GM19455 (cell line): ENCODE data around the gene TAS2R9.
"Not testable (repeated sequence)": the region's sequence is repeated elsewhere in the genome, so short reads cannot be mapped to it uniquely, and the experiment has no call there.

Experiments used
- ATAC-seq: cut with Tn5 transposase; IDR thresholded peaks from one replicate; pipeline ENCODE4 v1.9.1; 2021; ENCODE audit not compliant: unreplicated experiment

The TAS2R9 gene, protein sequence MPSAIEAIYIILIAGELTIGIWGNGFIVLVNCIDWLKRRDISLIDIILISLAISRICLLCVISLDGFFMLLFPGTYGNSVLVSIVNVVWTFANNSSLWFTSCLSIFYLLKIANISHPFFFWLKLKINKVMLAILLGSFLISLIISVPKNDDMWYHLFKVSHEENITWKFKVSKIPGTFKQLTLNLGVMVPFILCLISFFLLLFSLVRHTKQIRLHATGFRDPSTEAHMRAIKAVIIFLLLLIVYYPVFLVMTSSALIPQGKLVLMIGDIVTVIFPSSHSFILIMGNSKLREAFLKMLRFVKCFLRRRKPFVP

GRCh38 chr12:10810068-10810467, at the start of gene TAS2R9:
TSS of gene TAS2R9 (minus strand) at chr12:10810168. CDS start at chr12:10810075, 93 bp downstream.
- no peak for ATAC-seq

DNA sequence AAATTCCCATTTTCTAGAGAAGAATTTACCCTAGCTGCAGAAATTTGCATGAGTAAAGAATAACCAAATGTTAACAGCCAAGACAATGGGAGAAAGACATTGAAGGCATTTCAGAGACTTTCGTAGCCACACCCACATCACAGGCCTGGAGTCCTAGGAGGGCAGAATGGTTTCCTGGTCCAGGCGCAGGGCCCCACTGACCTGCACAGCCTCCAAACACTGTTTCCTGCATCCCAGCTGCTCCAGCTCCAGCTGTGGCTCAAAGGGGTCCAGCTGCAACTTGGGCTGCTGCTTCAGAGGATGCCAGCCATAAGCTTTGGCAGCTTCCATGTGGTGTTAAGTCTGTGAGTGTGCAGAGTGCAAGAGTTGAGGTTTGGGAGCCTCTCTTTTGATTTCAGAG, 45.8 kb upstream of the TAS2R9 start:
- no peak for ATAC-seq

DNA sequence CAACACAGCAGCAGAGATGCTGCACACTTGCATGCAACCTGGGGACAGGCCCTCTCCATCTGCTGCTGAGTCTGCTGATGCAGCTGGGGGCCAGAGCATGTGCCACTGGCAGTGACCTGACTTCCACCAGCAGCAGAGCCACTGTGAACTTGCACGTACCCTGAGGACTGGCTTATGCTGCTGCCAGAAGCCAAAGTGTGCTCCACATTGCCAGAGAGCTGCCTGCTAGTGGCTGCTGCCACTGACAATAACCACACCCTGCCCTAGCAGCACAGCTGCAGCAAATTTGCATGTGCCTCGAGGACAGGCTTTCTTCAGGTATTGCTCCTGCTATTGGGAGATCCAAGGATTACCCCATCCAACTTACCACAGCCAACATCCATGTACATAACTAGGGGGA, 43.8 kb upstream of the TAS2R9 start:
- ATAC-seq = no peak

GRCh38 chr12:10851243-10851858, 41.4 kb upstream of the TAS2R9 start:
- no peak for ATAC-seq

GRCh38 chr12:10849425-10849878, 39.5 kb upstream of the TAS2R9 start, which contains the start of gene PRR4:
TSS of gene PRR4 (minus strand) at chr12:10849475. CDS start at chr12:10849437, 38 bp downstream.
- ATAC-seq = no peak

DNA sequence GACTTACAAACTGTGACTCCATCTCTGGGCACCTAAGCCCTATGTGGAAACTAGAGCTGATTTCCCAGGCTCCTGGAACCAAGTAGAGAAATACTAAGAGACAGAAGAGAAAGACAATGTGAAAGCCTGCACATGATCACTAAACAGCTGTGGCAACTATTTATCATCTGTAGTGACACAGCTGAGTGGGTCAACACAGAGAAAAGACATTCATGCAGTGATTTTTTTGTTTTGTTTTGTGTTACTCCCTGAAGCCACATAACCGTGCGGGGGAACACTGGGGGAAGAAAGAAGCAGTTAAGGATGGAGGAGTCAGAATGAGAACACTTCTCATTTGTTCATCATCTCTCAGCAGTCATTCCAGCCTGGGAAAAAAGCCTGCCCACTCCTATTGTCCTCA, 37.8 kb upstream of the TAS2R9 start:
- no peak for ATAC-seq

DNA sequence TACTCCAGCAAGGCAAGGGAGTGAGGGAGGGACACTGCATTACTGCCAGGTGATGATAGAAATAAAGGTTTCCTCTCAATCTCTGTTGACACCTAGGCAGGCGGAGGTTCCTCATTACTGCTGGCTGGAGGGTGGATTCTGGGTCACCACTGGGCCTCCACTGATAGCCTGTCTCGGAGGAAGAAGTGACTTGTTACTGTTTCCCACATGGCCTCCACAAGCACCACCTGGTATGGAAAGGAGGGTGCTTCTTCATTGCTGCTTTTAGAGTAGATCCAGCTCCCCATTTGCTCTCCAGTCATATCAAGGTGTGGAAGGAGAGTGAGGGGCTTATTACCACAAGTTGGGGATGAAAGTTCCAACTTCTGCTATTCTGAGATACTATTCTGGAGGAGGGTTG, 32.9 kb upstream of the TAS2R9 start:
- no peak for ATAC-seq

- no peak for ATAC-seq
Measured at GRCh38 chr12:10838461-10838860, 28.5 kb upstream of the TAS2R9 start.

DNA sequence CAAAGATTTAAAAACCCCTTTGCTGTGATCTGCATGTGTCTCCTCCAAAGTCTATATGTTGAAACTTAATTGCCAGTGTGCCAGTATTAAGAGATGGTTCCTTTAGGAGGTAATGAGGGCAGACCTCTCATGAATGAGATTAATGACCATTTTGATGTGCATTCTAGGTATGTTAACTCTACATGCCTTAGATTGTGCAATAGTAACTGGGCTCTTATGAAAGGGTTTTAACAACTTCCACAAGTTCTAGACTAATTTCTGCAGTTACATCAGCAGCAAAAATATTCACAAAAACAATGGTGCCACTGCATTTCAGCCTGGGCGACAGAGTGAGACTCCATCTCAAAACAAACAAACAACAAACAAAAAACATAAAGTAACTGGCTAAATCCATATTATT, 20.0 kb upstream of the TAS2R9 start:
- ATAC-seq = no peak

- no peak for ATAC-seq
Measured at GRCh38 chr12:10826258-10826657, 16.3 kb upstream of the TAS2R9 start, which contains the start of gene TAS2R10. TSS of gene TAS2R10 (minus strand) at chr12:10826358. CDS start at chr12:10826269, 89 bp downstream.

DNA sequence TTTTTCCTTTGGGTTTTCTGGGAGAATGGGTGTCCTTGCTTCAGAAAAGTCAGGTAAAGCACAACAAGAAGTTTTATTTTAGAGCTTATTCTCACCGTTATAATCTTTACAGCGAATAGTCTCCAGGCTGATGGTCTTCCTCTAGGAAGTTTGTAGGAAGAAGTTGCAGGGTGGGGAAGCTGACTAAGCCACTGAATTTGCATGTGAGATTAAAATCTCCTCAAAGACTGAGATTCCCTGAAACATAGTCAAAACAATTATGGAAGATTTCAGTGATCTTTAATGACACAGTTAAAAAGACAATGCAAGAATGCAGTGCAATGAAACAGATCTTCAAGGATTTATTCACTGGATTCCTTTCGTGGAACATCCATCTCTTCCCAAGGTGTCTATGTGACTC, 15.0 kb upstream of the TAS2R9 start:
- no peak for ATAC-seq

DNA sequence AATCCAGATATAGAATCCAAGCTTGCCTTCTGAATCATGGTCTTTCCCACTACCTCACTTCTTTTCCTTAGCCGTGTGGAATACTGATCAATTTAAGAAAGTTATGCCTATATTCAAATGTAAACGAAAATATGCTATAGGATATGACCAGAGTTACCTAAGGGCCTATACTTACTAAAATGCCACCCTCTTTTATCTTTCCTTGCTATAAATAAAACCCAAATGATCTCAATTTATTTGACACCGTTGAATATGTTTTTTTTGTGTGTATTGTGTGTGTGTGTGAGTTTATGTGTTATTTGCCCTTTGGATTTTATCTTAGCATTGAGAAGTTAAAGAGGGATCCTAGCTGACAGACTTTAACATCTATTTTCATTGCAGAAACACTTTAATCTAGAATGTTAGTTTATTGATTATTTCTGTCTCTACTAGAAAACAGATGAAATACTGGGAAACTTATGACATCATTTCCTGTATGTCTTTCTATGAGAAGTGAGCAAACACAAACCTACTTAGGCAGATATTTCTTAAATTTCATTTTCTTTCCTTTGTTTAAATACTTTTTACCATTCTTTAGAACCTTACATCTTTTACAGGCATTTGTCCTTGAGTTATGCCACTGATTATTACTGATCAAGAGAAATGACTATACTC, 2.0 kb upstream of the TAS2R9 start:
- ATAC-seq = no peak

DNA sequence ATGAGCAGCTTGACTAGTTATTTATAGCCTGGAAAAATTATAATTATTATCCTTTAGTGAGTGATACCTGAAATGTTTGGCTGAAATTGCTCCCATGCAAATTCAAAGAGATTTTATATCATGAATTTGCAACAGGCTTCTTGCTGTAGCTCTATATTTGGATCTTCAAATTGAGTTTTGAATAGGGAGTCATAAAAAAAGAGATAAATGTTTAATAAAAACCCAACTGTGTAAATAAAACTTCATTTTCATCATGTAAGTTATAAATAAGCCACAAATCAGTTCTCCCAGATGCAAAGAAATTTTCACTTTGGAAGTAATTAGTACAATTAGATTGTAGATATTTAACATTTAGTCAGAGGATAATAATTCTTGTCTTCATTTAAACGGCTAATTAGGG, 2.8 kb downstream of the TAS2R9 start, which contains the start of gene TAS2R8:
TAS2R8 (minus strand) TSS at position 101 of the 400 bp plus-strand sequence. CDS start 306 bp downstream, outside the sequence.
- ATAC-seq = no peak

DNA sequence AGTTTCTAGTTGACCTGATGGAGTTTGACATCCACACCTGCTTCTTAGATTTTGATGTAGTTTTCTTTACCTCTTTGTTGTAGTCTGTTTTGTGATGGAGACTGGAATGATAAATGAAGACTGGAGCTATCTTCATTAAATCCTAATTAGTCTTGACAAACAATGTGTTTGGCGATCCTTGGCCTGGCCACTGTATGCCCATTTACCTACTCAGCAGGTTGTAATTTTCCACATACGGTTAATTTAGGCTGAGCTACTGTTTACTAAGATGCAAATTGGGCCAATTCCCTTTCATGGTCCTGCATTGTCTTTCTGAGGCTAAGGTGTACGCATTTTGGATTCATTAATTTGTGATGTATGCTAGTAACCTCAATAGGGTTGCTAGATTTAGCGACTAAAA, 7.4 kb downstream of the TAS2R9 start, which contains the start of gene TAS2R7:
TAS2R7 (minus strand) TSS at position 41 of the 400 bp plus-strand sequence. CDS start 57 bp downstream, outside the sequence.
- no peak for ATAC-seq

GRCh38 chr12:10801741-10802140, 8.2 kb downstream of the TAS2R9 start:
- no peak for ATAC-seq

- no peak for ATAC-seq
Measured at GRCh38 chr12:10794222-10794621, 15.7 kb downstream of the TAS2R9 start.

DNA sequence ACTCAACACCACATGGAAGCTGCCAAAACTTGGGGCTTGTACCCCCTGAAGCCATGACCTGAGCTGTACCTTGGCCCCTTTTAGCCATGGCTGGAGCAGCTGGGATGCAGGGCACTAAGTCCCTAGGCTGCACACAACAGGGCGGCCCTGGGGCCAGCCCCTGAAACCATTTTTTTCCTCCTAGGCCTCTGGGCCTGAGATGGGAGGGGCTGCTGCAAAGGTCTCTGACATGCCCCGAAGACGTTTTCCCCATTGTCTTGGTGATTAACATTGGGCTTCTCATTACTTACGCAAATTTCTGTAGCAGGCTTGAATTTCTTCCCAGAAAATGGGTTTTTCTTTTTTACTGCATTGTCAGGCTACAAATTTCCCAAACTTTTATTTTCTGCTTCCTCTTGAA, 18.2 kb downstream of the TAS2R9 start:
- ATAC-seq = not testable (repeated sequence)

GRCh38 chr12:10783252-10783651, 26.7 kb downstream of the TAS2R9 start:
- no peak for ATAC-seq

DNA sequence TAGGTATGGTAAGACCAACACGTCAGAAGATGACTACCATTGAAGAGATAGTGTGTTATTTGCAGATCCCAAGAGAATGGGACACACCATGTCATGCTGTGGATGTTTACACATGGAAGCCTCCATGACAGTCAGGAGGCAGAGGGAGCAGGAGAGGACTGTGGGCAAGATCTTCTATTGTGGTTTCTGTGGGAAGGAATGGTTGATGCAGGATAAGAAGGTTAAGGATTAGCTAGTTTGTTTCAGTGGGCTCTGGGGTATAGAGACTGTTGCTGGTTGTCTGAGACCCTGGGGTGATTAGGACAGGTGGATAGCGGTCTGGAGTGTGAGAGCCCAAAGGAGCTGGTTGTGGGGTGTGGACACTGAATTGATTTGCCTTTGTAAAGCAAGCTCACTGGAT, 30.9 kb downstream of the TAS2R9 start:
- ATAC-seq = no peak

GRCh38 chr12:10771132-10771733, 38.7 kb downstream of the TAS2R9 start:
- ATAC-seq = no peak

GRCh38 chr12:10759657-10760056, 50.3 kb downstream of the TAS2R9 start:
- ATAC-seq = no peak
